Measurements from ENCODE around the gene TMEM151B.
A peak's percentile ranks its signal among the peaks of the same experiment; 100 is the strongest.
"Not testable (repeated sequence)": the region's sequence is repeated elsewhere in the genome, so short reads cannot be mapped to it uniquely, and the experiment has no call there.

TMEM151B gene

DNA sequence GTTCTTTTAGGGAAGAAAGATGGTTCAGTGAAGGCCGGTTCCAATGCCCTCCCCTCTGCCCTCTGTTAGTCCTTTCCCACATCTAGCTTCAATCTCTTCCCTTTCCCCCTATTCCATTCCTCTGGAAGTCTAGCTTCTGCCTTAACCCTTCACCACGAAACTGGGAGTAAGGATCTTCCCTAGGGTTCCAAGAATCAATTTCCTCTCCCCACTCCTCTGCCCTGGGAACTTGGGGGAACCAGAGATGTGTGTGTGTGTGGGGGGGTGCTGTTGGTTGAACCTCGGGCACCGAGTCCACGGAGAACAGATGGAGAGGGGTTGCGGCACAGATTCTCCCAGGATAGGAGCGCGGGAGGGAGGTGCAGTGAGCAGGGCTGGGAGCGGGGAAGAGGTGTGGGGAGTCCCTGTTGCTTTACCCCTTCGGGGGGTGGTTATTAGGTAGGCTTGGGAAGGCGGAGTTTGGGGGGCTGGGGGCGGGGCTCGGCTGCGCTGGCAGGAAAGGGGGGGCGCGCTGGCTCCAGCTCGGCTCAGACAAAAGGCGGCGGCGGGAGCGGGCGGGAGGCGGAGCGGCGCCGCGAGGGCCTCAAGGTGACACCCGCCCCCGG, at the start of gene TMEM151B:
Gene TMEM151B (plus strand): TSS at position 530 of the 605 bp plus-strand sequence. CDS start 293 bp downstream, outside the sequence.
- DNase-seq, result no peak

DNA sequence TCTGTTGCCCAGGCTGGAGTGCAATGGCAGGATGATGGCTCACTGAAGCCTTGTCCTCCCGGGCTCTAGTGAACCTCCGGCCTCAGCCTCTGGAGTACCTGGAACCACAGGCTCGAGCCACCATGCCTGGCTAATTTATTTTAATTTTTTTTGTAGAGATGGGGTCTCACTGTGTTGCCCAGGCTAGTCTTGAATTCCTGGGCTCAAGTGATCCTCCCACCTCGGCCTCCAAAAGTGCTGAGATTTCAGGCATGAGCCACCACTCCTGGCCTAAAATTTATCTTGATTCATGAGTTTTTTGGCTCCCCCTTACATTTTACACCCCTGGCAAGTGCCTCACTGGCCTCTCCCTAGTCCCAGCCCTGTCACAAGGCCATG, 49.3 kb upstream of the TMEM151B start:
- no peak for DNase-seq

DNA sequence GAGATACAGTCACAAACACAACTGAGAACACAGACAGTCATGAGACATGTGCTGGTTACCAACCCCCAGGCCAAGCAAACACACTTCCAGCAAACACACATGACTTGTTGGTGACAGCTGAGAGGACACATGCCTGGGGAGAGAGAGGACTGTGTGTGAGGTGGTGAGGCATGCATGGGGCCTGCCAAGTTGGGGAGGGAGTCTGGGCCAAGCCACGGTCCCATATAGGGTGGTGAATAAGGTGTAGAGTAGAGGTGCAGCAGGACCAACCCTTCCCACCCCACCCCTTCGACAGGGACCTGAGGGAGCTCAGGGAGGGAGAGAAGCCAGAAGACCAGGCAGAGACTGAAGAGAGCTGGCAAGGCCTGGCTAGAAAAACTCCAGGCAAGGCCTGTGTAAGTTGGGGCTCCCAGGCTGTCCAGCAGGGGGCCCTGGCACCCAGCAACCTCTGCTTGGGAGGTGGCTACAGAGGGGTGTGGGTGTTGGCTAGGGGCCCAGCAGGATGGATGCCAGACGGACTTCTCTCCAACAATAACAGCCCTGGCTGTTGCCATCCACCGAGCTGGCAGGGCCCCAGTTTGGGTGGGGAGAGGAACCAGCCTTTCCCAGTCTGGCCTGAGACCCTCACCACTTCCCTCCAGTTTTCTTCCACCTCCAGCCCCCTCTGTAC, 48.8 kb upstream of the TMEM151B start:
- DNase-seq, result no peak

DNA sequence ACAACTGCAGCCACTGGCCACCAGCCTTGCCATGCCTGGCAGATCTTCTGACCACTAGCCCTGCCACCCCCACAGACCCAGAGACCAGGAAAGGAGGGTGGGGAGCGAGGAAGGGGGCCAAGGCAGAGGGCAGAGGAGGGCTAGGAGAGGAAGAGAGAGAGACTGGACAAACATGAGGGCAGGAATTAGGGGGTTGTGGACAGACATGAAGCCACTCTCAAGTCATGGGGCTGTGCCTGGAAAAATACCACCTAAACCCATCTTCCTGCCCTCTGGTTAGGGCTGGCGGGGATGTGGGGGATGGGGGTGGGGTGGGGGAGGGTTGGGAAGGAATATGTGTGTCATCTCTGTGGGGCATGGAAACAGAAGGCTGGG, 48.3 kb upstream of the TMEM151B start:
- no peak for DNase-seq

DNA sequence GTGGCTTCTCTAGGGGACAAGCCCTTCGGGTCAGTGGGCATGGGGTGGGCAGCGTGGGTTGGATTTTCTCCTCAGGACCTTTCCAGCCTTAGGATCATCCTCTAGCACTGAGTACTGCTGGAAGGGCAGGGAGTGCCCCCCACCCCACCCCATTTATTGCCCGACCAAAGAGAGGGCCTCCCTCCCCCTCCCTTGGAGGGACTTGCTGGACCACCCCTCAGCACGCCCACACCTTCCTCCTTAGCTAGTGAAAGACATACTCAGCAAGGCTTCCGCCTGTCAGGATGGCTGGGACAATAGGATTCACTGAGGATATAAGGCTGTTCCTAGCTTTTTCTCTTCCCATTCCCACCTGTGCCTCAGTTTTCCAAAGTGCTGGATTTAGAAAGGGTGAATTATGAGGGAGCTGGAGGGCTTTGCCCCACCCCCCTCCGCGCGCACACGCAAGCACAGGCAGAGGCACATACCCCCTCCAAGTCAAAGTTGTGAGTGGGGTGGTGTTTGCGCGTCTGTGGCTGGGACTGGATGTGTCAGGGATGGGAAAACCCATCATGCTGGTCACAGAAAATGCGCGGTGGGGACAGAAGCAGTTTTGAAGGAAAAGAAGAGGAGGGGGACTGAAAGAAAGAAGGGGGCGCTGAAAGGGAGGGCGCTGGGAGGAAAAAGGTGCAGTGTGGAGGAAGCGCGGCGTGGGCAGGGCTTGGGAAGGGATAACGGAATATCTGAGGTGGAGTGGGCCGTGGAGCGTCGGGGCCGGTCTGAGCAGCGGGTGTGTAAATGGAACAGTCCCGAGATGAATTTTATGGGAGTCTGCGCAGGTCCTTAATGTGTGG, 47.5 kb upstream of the TMEM151B start:
- DNase-seq, result no peak

DNA sequence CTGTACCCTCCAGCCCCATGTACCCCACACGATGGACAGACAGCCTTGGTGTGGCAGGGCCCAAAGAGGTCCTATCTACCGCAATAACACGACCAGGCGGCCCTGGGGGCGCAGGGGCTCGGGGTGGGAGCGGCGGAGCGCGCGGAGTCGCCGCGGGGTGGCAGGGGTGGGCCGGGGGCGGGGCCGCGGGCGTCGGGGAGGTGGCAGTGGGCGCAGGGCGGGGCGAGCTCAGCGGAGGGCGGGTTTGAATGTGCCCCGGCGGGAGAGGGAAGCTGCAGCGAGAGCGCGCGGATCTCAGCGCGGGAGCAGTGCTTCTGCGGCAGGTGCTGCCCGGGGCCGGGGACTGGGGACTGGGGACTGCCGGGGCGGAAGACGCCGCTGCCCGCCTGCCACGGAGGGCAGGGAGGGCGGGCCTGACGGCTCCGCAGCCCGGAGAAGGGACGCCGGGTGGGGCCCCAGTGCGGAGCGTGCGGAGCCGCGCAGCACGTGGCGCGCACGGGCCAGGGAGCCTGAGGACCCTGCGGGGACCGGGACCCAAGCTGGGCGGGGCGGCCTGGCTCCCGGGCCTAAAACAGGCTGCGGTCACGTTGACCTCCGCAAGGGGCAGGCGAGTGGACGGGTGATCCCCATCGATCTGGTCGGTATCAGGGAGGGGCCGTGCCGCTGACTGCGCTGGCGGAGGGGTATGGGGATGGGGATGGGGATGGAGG, 46.8 kb upstream of the TMEM151B start, which contains the start of gene SLC29A1:
Gene SLC29A1 (plus strand): TSS at position 277 of the 710 bp plus-strand sequence. CDS start 3,719 bp downstream, outside the sequence.
- peak; percentile 24 for DNase-seq

DNA sequence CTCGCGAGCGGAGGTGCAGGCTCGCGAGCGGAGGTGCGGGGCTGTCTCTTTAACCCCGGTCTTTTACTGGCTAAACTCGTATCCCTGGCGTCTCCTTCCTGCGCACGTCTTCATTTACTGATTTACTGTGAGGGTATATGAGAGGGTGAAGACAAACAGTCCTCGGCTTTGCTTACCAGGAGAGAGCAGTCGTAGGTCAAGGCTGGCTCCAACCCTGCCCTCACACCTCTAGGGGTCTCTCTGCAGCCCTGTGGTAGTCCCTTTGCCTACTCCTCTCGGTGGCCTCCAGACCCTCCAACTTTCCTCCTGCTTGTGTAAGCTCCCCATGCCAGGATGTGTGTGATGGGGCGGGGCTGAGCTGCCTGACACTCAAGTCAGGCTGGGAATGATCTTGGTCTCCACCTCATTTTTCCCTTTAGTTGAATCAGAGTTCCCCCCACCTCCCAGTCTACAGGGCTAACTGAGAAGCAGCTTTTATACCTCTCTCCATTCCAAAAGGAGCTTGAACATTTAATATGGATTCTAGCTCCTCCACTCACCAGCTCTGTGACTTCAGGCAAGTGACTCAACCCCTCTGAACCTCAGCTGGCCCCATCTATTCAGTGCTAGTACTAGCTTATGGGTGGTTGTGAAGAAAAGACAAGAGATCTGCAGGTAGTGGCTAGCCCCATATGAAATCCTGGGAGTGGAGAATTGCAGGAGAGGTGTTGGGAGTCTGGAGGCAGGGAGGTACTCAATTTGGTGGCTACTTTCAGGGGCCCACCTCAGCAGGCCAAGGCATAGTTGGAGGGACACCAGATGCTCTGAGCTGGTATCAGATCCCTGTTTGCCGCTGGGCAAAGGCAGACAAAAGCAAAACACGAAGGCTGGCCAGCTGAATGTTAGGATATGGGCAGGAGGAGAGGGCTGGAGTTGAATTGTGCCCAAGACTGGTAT, 46.0 kb upstream of the TMEM151B start:
- no peak for DNase-seq

DNA sequence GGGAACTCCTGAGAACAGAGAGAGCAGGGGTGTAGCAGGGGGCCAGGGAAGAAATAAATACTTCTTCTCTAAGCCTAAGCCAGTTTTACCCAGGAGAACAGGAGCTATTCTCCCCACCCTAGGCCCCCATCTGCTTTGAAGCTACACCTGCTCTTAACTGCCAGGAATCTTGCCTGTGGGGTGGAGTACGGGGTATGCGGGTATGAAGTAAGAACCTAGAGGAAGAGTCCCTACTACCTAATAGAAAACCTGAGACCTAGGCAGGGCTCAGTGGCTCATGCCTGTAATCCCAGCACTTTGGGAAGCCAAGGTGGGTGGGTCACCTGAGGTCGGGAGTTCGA, 45.3 kb upstream of the TMEM151B start:
- DNase-seq, result no peak

DNA sequence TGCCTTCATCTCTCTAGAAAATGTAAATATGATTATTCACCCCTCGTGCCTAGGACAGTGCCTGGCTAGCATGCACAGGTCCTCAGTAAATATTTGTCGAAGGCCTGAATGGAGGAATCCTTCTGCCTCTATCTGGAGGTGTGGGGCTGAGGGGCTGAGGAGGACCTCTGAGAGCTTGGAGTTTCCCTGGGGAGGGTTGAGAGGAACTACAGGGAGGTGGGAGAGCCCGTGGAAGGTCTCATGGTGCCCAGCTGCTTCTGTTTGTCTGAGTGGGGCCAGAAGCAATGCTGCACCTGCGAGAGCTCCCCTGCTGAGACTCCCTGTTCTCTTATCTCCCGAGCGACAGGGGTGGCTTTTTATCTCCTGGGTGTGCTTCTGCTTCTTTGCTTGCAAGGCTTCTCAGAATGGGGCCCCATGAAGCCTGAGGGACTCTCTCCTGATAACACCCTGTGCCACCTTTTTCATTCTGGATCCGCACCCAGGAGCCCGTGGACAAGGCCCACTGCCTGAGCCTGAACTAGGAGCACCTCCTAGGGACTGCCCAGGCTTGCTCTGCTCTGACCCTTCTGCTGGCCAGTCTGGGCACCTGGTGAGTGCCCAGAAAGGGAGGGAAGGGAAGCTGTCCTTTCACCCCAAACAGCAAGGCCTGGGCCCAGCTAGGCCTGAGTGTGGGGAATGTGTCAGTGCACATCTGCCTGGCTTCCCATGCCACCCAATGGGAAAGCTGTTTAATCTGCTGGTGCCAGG, 44.5 kb upstream of the TMEM151B start:
- DNase-seq, result no peak

DNA sequence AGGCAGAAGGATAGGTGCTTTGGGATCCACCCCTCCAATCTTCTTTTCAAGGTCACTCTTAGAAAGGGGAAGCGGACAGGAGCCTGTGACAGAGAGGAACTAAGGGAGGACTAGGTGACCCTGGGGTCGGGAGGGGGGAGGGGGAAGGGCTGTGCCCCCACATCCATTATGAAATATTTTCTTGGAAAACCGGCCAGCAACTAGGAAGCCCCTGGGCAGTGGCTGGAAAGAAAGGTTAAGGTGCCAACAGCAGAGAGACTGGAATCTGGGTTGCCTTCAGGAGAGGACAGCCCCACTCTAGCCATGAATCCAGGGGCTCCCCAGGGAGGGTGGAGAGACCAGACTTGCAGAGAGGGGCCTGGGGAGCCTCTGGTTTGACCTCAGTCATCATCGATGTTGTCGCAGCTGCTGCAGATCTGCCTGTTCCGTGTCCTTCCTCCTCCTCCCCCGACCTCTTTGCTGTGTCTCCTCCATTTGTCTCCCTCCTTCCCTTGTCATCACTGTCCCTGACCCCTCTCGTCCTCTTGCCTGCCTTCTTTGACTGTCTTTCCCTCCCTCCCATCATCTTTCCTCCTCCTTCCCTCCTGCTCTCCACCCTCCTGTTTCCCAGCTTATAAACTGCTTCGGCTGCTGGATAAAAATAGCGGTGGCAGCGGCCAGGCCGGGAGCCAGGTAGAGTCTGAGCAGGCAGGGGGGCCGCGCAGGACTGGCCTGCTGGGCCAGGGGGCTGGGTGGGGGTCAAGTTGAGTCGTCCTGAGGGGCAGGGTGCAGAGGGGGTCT, 43.7 kb upstream of the TMEM151B start:
- no peak for DNase-seq

DNA sequence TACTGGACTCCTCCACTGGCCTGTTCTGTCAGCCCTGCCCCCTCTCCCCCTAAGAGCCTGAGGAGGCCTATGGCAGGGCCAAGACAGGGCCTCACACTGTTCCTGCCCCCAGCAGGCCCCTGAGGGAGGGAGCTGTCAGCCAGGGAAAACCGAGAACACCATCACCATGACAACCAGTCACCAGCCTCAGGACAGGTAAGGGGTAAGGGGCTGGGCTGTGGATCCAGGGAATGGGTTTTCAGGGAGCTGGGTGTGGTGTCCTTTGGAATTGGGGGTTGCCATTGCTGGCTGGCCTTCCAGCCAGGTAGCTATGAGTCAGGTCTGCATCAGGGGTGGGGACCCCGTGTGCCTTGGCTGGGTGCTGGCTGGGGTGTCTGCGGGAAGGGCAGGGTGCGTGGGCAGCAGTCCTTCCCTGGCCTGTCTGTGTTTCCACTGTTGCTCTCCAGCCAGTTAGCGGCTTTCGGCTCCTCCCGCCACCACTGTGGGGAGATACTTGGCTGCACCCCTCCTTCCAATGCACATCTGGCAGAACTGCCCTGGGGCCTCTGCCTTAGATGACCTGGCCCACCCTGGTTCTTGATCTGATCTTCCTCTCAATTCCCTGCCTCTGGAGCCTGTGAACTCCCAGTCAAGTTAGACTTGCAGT, 43.0 kb upstream of the TMEM151B start:
- no peak for DNase-seq

DNA sequence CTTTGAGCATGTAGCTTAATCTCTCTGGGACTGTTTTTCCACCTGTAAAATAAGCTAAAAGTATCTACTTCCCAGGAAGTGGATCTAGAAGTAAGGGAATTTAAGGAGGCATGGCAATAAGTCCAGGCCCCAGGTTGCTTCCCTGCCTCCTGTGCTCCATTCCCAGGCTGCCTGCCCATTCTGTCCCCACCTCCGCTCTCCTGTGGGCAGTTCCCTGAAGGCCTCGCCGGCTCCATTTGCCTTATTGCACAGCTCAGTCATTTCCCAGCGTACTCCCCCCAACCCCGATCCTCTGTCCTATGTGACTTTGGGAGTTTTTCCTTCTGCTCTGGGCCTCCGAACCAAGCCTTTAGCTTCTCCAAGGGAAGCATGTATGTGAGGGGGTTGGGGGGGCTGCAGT, 42.2 kb upstream of the TMEM151B start:
- no peak for DNase-seq

DNA sequence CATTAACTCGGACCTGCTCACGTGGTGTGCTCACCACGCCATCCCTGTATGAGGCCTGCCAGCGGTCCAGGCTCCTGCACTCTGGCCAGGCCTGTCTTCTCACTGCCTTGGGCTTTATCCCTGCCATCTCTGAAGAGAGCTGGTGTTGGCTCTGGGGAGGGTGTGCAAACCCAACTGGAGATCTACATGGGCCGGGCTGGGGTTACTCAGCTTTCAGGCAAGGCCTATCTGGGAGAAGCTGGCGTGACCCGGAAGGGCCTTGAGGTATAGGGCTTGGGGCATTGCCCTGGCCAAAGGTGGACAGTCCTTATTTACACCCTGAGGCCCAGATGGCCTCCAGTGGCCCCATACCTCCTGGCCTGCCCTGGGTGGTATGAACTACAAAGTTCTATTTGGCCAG, 41.8 kb upstream of the TMEM151B start:
- DNase-seq, result no peak

DNA sequence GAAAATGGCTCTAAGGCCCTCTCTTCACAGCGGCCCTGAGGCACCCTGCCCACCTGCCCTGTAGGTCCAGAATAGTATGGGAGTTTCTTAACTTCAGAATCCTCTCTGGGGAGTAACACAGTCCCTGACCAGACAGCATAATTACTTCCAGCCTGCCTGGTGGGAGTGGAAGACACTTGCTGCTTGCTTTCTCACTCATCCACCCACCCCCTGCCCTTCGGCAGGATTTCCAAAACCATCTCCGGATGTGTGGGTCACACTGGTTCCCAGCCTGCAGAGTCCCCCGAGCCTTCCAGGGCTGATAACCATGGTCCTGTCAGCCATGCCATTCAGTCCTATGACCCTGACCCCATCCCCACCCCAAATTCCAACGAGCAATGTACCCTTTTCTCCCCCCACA, 41.4 kb upstream of the TMEM151B start:
- DNase-seq, result no peak

DNA sequence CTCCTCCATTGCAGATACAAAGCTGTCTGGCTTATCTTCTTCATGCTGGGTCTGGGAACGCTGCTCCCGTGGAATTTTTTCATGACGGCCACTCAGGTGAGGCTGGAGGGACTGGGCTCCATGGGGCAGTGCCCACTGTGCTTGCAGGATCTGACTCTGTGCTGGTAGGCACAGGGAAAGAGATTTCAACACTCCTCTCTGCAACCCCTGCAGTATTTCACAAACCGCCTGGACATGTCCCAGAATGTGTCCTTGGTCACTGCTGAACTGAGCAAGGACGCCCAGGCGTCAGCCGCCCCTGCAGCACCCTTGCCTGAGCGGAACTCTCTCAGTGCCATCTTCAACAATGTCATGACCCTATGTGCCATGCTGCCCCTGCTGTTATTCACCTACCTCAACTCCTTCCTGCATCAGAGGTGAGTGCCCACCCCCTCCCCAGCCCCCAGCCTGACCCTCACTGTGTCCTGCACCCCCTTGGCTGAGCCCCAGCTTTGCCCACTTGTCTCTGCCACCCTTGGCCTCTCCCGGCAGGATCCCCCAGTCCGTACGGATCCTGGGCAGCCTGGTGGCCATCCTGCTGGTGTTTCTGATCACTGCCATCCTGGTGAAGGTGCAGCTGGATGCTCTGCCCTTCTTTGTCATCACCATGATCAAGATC, 40.7 kb upstream of the TMEM151B start:
- no peak for DNase-seq

DNA sequence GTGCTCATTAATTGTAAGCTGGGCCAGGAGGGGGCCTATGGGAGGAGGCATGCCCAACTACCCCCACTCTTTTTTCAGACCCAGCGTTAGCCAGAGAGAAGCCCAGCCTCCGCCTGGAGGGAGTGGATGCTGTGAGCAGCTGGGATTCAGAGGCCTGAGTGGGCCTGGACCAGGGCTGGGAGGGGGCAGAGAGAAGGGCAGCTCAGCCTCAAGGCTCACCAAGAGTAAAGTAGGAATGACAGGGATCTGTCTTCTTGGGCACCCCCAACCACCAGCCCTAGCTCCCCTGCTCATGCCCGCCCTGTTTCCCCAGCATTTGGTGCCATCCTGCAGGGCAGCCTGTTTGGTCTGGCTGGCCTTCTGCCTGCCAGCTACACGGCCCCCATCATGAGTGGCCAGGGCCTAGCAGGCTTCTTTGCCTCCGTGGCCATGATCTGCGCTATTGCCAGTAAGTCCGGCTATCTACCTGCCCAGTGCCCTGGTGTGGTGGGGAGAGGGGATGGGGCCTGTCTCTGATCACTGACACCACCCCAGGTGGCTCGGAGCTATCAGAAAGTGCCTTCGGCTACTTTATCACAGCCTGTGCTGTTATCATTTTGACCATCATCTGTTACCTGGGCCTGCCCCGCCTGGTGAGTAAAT, 40.1 kb upstream of the TMEM151B start:
- no peak for DNase-seq

DNA sequence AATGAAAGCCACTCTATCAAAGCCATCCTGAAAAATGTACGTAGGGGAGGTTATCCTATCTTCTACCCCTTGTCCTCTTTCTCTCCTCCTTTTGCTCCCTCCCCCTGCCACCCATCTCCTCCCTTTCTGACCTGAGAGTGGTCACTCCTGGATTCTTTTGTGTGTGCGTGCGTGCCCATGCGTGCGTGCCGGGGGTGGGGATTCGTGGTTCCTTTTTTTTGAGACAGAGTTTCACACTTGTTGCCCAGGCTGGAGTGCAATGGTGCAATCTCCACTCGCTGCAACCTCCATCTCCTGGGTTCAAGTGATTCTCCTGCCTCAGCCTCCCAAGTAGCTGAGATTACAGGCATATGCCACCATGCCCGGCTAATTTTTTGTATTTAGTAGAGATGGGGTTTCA, 38.8 kb upstream of the TMEM151B start:
- DNase-seq, result not testable (repeated sequence)

DNA sequence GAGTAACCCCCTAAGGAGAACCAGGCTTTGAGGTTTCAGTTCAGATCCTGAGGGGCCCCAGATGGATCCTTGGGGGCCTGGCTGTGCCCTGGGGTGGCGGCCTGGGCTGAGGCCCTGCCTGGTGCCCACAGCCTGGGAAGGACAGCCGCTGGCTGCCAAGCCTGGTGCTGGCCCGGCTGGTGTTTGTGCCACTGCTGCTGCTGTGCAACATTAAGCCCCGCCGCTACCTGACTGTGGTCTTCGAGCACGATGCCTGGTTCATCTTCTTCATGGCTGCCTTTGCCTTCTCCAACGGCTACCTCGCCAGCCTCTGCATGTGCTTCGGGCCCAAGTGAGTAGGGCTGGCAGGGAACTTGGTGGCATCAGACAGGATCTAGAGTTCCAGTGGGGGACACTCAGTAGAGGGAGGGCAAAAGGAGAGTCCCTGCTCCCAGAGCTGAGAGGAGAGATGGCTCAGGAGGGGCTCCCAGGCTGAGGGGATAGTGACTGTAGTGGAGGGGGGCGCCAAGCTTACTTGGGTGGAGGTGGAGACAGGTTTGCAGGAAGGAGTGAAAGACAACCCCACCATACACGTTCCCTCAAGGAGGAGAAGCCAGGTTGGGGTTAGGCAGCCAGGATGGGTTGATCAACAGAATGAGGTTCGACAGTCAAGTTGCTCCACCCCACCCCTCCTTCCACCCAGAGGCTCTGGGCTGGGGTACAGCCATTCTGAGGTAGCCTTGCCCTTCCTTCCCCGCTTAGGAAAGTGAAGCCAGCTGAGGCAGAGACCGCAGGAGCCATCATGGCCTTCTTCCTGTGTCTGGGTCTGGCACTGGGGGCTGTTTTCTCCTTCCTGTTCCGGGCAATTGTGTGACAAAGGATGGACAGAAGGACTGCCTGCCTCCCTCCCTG, 37.3 kb upstream of the TMEM151B start:
- DNase-seq, result no peak

Data from NCI-H2081 treated with DMSO at 0.1 percent for 48 hours (cell line).